K562 (cell line): ENCODE results near the gene RAB5A. TPM values are rescaled to one million over a fixed set of nuclear protein-coding genes. Genes with fewer than 3 reads are reported as not detected.

ENCODE experiments used
- BRF1 ChIP-seq: IDR thresholded peaks from 3 replicates; pipeline ENCODE4 v1.6.1; 2011; ENCODE audit warnings: borderline replicate concordance, mild to moderate bottlenecking; ENCODE audit not compliant: insufficient read length; ENCODE audit errors: extremely low read depth
- CEBPG ChIP-seq, 3 experiments: fragments of 200-800 bp in 1 of 3; sonication (Bioruptor generic) in 1 of 3; sonication (generic) in 1 of 3; formaldehyde crosslinking in 1 of 3; IDR thresholded peaks in 2 of 3; conservative IDR thresholded peaks in 1 of 3; 2 replicates each; pipeline versions ENCODE4 v1.6.1 to v1.8.0; 2016 to 2022; ENCODE audit warnings: missing compliant biosample characterization in 2 of 3, missing genetic modification characterization in 2 of 3, mild to moderate bottlenecking in 1 of 3, missing genetic modification reagents in 1 of 3
- ETV5 ChIP-seq: sonication (generic); formaldehyde crosslinking; IDR thresholded peaks from 2 replicates; pipeline ENCODE4 v1.4.0; 2020; ENCODE audit warnings: low read depth, mild to moderate bottlenecking, missing genetic modification reagents
- FOXP1 ChIP-seq: sonication (generic); formaldehyde crosslinking; IDR thresholded peaks from 2 replicates; pipeline ENCODE4 v1.8.0; 2022; ENCODE audit warnings: mild to moderate bottlenecking, missing genetic modification reagents
- GATAD2A ChIP-seq: fragments of 450-650 bp; IDR thresholded peaks from 2 replicates; pipeline ENCODE4 v1.6.1; 2017
- GTF2E2 ChIP-seq: fragments of 200-800 bp; sonication (Bioruptor generic); IDR thresholded peaks from 2 replicates; pipeline ENCODE4 v1.6.1; 2016; ENCODE audit warnings: missing genetic modification characterization, missing compliant biosample characterization
- HDAC6 ChIP-seq: IDR thresholded peaks from 2 replicates; pipeline ENCODE4 v1.6.1; 2012; ENCODE audit warnings: low read depth, mild to moderate bottlenecking, control low read depth, inconsistent platforms, low read length, moderate library complexity
- HMBOX1 ChIP-seq: sonication (generic); IDR thresholded peaks from 2 replicates; pipeline ENCODE4 v1.6.1; 2016
- HNRNPL ChIP-seq: fragments of 200-400 bp; formaldehyde crosslinking; IDR thresholded peaks from 2 replicates; pipeline ENCODE4 v1.6.1; 2017; ENCODE audit warnings: low read depth, mild to moderate bottlenecking, low read length
- KLF13 ChIP-seq: fragments of 450-650 bp; IDR thresholded peaks from 2 replicates; pipeline ENCODE4 v1.6.1; 2016; ENCODE audit warnings: missing genetic modification characterization, low read depth, mild to moderate bottlenecking, missing compliant biosample characterization, moderate library complexity, borderline replicate concordance
- MLLT1 ChIP-seq, 2 experiments: fragments of 450-650 bp; IDR thresholded peaks; 2 replicates each; pipeline ENCODE4 v1.6.1; 2016
- MLX ChIP-seq, 2 experiments: fragments of 450-650 bp in 1 of 2; sonication (generic) in 1 of 2; formaldehyde crosslinking; conservative IDR thresholded peaks; 2 replicates each; pipeline versions ENCODE4 v1.4.0 to v1.8.1; 2020 to 2022; ENCODE audit warnings: mild to moderate bottlenecking in 1 of 2, missing genetic modification reagents in 1 of 2
- NONO ChIP-seq, 2 experiments: fragments of 200-400 bp in 1 of 2; fragments of 450-650 bp in 1 of 2; formaldehyde crosslinking in 1 of 2; IDR thresholded peaks; 2 replicates each; pipeline ENCODE4 v1.6.1; 2017; ENCODE audit warnings: low read depth in 2 of 2, mild to moderate bottlenecking in 2 of 2, moderate library complexity in 2 of 2, low read length in 1 of 2
- NR2F6 ChIP-seq: fragments of 450-650 bp; formaldehyde crosslinking; IDR thresholded peaks from 2 replicates; pipeline ENCODE4 v1.4.0; 2020; ENCODE audit warnings: mild to moderate bottlenecking
- OTX1 ChIP-seq: fragments of 450-650 bp; formaldehyde crosslinking; IDR thresholded peaks from 2 replicates; pipeline ENCODE4 v1.4.0; 2022; ENCODE audit warnings: mild to moderate bottlenecking
- POLR2A ChIP-seq: fragments of 450-650 bp; conservative IDR thresholded peaks from 2 replicates; pipeline ENCODE4 v1.6.1; 2016
- PREB ChIP-seq: sonication (generic); formaldehyde crosslinking; IDR thresholded peaks from 2 replicates; pipeline ENCODE4 v1.8.1; 2023; ENCODE audit warnings: mild to moderate bottlenecking, missing genetic modification reagents
- SRSF3 ChIP-seq: fragments of 200-400 bp; formaldehyde crosslinking; IDR thresholded peaks from 2 replicates; pipeline ENCODE4 v1.6.1; 2016; ENCODE audit warnings: mild to moderate bottlenecking, low read length, moderate library complexity; ENCODE audit not compliant: insufficient read depth
- THAP7 ChIP-seq: fragments of 250-450 bp; sonication (Bioruptor Pico); IDR thresholded peaks from 2 replicates; pipeline ENCODE4 v1.5.0; 2021
- XRCC5 ChIP-seq: fragments of 200-400 bp; formaldehyde crosslinking; IDR thresholded peaks from 2 replicates; pipeline ENCODE4 v1.6.1; 2017; ENCODE audit warnings: low read depth, mild to moderate bottlenecking, low read length
- YBX1 ChIP-seq: fragments of 450-650 bp; IDR thresholded peaks from 2 replicates; pipeline ENCODE4 v1.7.1; 2016; ENCODE audit warnings: mild to moderate bottlenecking
- ZKSCAN8 ChIP-seq: fragments of 200-800 bp; sonication (Bioruptor generic); IDR thresholded peaks from 2 replicates; pipeline ENCODE4 v1.6.1; 2016; ENCODE audit warnings: missing genetic modification characterization, missing compliant biosample characterization
- ZNF239 ChIP-seq: fragments of 250-450 bp; sonication (Bioruptor Pico); IDR thresholded peaks from 2 replicates; pipeline ENCODE4 v1.4.0; 2020; ENCODE audit warnings: mild to moderate bottlenecking
- polyA plus RNA-seq, 8 experiments: library from polyadenylated mRNA; depleted of rRNA in 4 of 8; stranded (reverse) in 5 of 8; unstranded in 3 of 8; fragments of >200 nt; fragmentation: Nextera tagmentation in 2 of 8; fragmentation: Illumina TruSeq in 1 of 8; extraction: Ambion mirVana in 2 of 8; extraction: Trizol in 1 of 8; gene quantifications; 2 replicates each; pipeline versions ENCODE4 v1.2.1 to v1.2.3, GENCODE V29; 2011 to 2014; ENCODE audit warnings: inconsistent platforms in 1 of 8, missing spikeins in 1 of 8
- total RNA-seq, 7 experiments: library from RNA; depleted of rRNA in 6 of 7; stranded (reverse); fragments of >200 nt in 6 of 7; fragmentation: Illumina TruSeq in 2 of 7; extraction: Trizol in 2 of 7; gene quantifications; 2 replicates each; pipeline versions ENCODE4 v1.2.1 to v1.2.3, GENCODE V29; 2011 to 2021; ENCODE audit warnings: low replicate concordance in 1 of 7

The RAB5A gene
- total and polyA plus RNA-seq, 9 of the 15 experiments (the other 6 are each of a cell fraction or from before 2014, with no cell fraction given): 28.3 to 64.2 (median 49.0) TPM

- peak; percentile 10 to 19 for TF ChIP-seq MLLT1 (IDR thresholded peaks at IDR 0.05)
- peak; percentile 74; the same call in 1 of the 2 replicates for TF ChIP-seq ZKSCAN8 (CRISPR knock-in tag)
- no peak for TF ChIP-seq SRSF3
- TF ChIP-seq OTX1 (CRISPR knock-in tag): 0 out of 2 replicates have a peak, but pooled peaks have one; percentile 54
- TF ChIP-seq HDAC6: no peak
- no peak for TF ChIP-seq POLR2A
- TF ChIP-seq GATAD2A: peak; percentile 43; the same call in 1 of the 2 replicates
- peak; percentile 96; the same call in 1 of the 2 replicates for TF ChIP-seq GTF2E2 (tag)
- no peak for TF ChIP-seq NONO (IDR thresholded peaks at IDR 0.05; ENCODE audit: low read depth in 2 of 2, low read length in 1 of 2)
- TF ChIP-seq KLF13 (tag): no peak
- no peak for TF ChIP-seq THAP7 (CRISPR knock-in tag)
- peak; percentile 1; the same call in 1 of the 2 replicates for TF ChIP-seq HNRNPL
- TF ChIP-seq BRF1: no peak
- TF ChIP-seq FOXP1 (CRISPR knock-in tag): no peak
- TF ChIP-seq NR2F6 (CRISPR knock-in tag): peak; percentile 84; the same call in 1 of the 2 replicates
- no peak for TF ChIP-seq YBX1
- no peak for TF ChIP-seq ETV5 (CRISPR knock-in tag)
- no peak for TF ChIP-seq PREB (CRISPR knock-in tag)
- TF ChIP-seq ZNF239 (CRISPR knock-in tag): peak; percentile 32; the same call in 1 of the 2 replicates
- TF ChIP-seq XRCC5: no peak
- TF ChIP-seq MLX (CRISPR knock-in tag; conservative IDR thresholded peaks at IDR 0.05): no peak
- peak; percentile 21; the same call in 1 of the 2 replicates for TF ChIP-seq HMBOX1
- no peak for TF ChIP-seq CEBPG (CRISPR knock-in tag; IDR thresholded peaks at IDR 0.05)
- peak in 1 of 2 experiments; percentile 44; a peak in 1 of 4 replicates for TF ChIP-seq CEBPG (tag; conservative IDR thresholded peaks at IDR 0.05 in 1 of 2, IDR thresholded peaks at IDR 0.05 in 1 of 2)
These were observed 697 bp upstream of the RAB5A start (continued) for GRCh38 chr3:19945969-19946831.
